ENCODE results near the gene SLC45A2.

GRCh38 chr5:33997331-33997983 lies 13.0 kb upstream of the SLC45A2 start:
- TF ChIP-seq CTCF (IDR thresholded peaks at IDR 0.05 in 8 of 11, conservative IDR thresholded peaks at IDR 0.05 in 3 of 11), result peak in 9 of 11 experiments; percentile 14 to 64 (median 48)
- TF ChIP-seq POLR2A (IDR thresholded peaks at IDR 0.05), result no peak
- peak in 1 of 3 donors; percentile 43 for TF ChIP-seq POLR2AphosphoS5 (IDR thresholded peaks at IDR 0.05)
